ENCODE results near the gene SHFL.

The SHFL gene

DNA sequence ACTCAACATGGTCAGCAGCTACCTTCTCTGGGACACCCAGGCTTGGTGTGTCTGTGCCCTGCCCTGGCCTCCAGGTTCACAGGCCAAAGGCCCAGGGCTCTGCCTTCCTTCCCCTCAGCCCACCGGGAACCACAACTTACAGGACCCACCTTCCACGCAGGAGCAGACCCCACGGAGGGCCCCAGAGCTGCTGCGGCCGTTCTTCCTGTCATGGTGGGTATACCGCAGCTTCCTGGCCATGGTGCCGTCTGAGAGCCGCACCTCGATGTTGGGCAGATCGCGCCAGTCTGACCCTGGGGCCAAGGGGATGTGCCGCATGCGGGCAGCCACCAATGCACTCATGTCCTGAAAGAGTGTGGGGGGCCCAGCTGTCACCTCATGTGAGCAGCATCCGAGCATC lies 50.8 kb downstream of the SHFL start:
- TF ChIP-seq, protein P1, sequence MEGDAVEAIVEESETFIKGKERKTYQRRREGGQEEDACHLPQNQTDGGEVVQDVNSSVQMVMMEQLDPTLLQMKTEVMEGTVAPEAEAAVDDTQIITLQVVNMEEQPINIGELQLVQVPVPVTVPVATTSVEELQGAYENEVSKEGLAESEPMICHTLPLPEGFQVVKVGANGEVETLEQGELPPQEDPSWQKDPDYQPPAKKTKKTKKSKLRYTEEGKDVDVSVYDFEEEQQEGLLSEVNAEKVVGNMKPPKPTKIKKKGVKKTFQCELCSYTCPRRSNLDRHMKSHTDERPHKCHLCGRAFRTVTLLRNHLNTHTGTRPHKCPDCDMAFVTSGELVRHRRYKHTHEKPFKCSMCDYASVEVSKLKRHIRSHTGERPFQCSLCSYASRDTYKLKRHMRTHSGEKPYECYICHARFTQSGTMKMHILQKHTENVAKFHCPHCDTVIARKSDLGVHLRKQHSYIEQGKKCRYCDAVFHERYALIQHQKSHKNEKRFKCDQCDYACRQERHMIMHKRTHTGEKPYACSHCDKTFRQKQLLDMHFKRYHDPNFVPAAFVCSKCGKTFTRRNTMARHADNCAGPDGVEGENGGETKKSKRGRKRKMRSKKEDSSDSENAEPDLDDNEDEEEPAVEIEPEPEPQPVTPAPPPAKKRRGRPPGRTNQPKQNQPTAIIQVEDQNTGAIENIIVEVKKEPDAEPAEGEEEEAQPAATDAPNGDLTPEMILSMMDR (IDR thresholded peaks at IDR 0.05; ENCODE audit: control insufficient read depth, insufficient read depth, low read depth, low read length, missing control alignments), result no peak
- DNase-seq (ENCODE audit: low read depth), result no peak

DNA sequence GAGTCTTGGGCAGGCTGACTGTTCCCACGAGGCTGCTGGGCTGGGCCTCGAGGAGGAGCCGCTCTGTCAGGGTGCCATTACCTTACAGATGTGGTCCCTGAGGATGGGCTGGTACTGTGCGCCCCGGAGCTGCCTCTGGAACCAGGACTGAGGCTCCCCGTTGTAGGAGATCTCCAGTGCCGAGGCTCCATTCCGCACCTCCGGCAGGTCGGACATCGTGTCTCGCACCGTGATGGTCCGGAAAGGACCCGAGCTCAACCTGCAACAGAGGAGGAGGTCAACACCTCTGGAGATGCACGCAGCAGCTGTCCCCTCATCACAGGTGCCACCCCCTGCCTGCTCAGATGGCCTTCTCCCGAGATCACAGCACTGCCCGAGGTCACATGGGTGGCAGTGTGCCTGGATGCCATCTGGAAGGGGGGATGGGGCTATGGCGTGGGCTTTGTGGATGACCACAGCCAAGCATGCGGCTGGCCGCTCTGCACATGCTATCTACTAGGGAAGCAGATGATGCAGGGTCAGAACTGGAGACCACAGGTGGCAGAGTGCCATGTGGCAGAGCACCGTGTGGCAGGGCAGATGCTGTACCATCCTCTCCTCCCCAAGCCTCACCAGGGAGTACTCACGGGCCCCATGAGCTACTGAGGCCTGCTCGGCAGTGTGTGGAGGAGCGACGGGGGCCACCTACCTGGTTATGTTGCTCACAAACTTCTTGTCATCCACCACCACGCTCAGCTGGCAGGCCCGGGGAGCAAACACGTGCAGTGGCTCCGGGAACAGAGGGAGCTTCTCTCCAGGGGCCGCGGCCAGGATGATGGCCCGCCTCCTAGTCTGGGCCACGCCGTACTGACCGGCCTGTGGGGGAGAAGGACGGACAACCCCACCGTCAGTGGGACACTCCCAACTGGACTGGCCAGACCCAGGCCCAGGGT lies 51.9 kb downstream of the SHFL start:
- TF ChIP-seq, protein P1 (IDR thresholded peaks at IDR 0.05; ENCODE audit: control insufficient read depth, insufficient read depth, low read depth, low read length, missing control alignments), result no peak
- H3K4me3 ChIP-seq (ENCODE audit: control insufficient read depth, low read depth, low read length), result no peak overlapping the region
- DNase-seq (ENCODE audit: low read depth), result no peak

More for the DNA sequence above, 50.8 kb downstream of the SHFL start:
- no peak overlapping the region for H3K4me3 ChIP-seq (ENCODE audit: control insufficient read depth, low read depth, low read length)

DNA sequence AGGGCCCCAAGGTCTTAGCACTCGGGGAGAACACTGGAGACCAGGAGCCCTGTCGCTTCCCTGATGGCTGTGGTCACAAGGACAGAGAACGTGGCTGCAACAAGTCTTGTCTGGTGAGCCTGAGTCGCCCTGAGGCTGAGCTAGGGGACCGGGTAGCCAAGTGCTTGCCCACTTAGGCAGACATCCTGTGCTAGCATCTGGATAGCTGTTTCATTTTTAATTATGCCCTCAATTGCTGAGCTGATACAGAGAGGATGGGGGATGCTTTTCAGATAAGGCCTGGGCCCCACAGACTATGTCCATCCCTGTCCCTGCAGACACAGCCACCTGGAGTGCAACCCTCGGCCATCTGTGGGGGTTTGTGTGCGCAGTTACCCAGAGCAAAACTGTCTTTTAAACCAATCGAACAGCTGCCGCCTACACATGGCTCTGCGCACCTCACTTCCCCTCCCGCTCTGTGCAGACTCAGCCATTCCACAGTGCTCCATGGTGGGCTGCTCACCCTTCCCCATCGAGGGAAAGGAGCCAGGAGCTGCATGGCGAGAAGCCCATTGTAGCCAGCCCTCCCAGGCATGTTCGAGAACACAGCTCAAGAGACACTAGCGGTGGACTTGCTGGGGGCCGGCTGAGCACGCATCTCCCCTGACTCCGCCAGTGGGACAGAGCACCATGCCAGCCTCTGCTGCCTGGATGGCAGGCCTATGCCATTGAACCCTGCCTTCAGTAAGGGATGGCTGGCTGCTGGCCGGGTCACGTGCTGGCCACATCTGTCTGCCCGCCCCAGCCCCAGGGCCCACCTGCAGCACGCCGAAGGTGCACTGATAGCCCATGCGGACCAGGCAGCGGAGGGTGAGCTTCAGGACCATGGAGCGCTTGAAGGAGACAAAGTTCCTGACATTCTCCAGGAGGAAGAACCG lies 53.0 kb downstream of the SHFL start:
- TF ChIP-seq, protein P1 (IDR thresholded peaks at IDR 0.05; ENCODE audit: control insufficient read depth, insufficient read depth, low read depth, low read length, missing control alignments), result no peak
- no peak for DNase-seq (ENCODE audit: low read depth)
- no peak overlapping the region for H3K4me3 ChIP-seq (ENCODE audit: control insufficient read depth, low read depth, low read length)

DNA sequence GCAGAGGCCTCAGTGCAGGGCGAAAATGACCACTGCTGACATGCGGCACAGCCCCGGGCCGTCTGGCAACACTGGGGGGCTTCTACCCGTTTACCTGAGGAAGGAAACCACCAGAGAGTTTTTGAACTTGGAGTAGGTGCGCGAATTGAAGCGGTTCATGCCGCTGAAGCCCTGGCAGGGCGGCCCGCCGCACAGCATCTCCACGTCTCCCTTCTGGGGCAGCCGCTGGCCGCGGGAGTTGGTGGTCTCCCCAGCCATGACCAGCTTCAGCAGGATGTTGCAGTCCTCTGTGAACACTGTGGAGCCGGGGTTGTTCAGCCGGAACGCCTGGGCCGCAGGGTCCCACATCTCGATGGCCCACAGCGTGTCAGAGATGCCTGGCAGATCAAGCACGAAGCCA lies 53.8 kb downstream of the SHFL start:
- no peak overlapping the region for H3K4me3 ChIP-seq (ENCODE audit: control insufficient read depth, low read depth, low read length)
- no peak for DNase-seq (ENCODE audit: low read depth)
- TF ChIP-seq, protein P1 (IDR thresholded peaks at IDR 0.05; ENCODE audit: control insufficient read depth, insufficient read depth, low read depth, low read length, missing control alignments), result no peak

DNA sequence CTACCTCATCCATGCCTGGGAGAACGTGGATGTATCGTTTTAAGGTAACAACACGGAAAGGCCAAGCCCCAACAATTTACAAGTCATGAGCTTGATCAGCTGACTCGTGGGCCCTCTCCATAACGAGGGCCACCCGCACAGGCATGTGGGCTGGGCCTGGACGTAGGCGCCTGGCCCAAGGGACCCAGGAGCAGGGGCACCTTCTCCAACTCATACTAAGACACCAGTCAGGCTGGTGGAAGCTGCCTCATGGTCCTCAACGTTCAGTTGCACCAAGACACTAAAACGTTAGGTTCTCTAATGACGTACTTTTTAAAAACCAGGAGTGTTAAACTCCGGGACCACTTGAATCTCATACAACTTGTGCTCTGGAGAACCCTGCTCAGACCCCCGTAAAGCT lies 55.4 kb downstream of the SHFL start:
- DNase-seq (ENCODE audit: low read depth), result no peak
- TF ChIP-seq, protein P1 (IDR thresholded peaks at IDR 0.05; ENCODE audit: control insufficient read depth, insufficient read depth, low read depth, low read length, missing control alignments), result no peak
- H3K4me3 ChIP-seq (ENCODE audit: control insufficient read depth, low read depth, low read length), result no peak overlapping the region

DNA sequence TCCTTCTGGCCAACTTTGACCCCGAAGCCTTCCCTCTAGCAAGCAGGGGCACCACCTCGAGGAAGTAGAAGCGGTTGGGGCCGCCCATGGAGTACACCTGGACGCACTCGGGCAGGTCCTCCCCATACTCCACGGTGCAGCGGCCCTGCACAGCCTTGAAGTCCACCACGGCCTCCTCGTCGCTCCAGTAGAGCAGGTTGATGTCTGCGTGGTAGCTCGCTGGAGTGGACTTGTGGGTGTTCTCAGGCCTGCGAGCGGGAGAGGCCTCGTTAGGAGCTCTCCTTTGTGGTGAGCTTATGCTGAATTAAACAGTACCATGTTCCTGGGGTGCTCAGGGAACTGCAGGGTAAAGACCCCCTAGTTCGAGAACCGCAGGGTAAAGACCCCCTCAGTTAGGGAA lies 55.9 kb downstream of the SHFL start:
- no peak overlapping the region for H3K4me3 ChIP-seq (ENCODE audit: control insufficient read depth, low read depth, low read length)
- no peak for DNase-seq (ENCODE audit: low read depth)
- TF ChIP-seq, protein P1 (IDR thresholded peaks at IDR 0.05; ENCODE audit: control insufficient read depth, insufficient read depth, low read depth, low read length, missing control alignments), result no peak
